MM.1S (cell line): ENCODE results near the gene RAB7A.

Source experiments
- EZH2 ChIP-seq: fragments of 300-600 bp; sonication (generic); optimal IDR thresholded peaks from 2 replicates; pipeline ENCODE3; 2017; ENCODE audit warnings: low read depth, mild to moderate bottlenecking, antibody characterized with exemption, low read length, mixed read lengths
- EZH2phosphoT487 ChIP-seq: fragments of 300-600 bp; sonication (generic); IDR thresholded peaks from 2 replicates; pipeline ENCODE4 v1.6.1; 2018; ENCODE audit warnings: antibody characterized with exemption, low read length
- TF ChIP-seq, protein P1 (sequence below): fragments of 300-600 bp; sonication (generic); IDR thresholded peaks from 2 replicates; pipeline ENCODE4 v1.5.1; 2016; ENCODE audit warnings: antibody characterized with exemption, low read length, mixed read lengths

- TF ChIP-seq, protein P1, sequence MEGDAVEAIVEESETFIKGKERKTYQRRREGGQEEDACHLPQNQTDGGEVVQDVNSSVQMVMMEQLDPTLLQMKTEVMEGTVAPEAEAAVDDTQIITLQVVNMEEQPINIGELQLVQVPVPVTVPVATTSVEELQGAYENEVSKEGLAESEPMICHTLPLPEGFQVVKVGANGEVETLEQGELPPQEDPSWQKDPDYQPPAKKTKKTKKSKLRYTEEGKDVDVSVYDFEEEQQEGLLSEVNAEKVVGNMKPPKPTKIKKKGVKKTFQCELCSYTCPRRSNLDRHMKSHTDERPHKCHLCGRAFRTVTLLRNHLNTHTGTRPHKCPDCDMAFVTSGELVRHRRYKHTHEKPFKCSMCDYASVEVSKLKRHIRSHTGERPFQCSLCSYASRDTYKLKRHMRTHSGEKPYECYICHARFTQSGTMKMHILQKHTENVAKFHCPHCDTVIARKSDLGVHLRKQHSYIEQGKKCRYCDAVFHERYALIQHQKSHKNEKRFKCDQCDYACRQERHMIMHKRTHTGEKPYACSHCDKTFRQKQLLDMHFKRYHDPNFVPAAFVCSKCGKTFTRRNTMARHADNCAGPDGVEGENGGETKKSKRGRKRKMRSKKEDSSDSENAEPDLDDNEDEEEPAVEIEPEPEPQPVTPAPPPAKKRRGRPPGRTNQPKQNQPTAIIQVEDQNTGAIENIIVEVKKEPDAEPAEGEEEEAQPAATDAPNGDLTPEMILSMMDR, result no peak
- TF ChIP-seq EZH2phosphoT487 (no peak), EZH2 (no peak)
Measured at GRCh38 chr3:128734523-128735189, 8.7 kb downstream of the RAB7A start.
